GM21576 (cell line): ENCODE results near the gene SREBF2.

Source experiments
- ATAC-seq: cut with Tn5 transposase; IDR thresholded peaks from one replicate; pipeline ENCODE4 v1.9.1; 2021; ENCODE audit warnings: mild to moderate bottlenecking, moderate library complexity; ENCODE audit not compliant: unreplicated experiment

The SREBF2 gene

DNA sequence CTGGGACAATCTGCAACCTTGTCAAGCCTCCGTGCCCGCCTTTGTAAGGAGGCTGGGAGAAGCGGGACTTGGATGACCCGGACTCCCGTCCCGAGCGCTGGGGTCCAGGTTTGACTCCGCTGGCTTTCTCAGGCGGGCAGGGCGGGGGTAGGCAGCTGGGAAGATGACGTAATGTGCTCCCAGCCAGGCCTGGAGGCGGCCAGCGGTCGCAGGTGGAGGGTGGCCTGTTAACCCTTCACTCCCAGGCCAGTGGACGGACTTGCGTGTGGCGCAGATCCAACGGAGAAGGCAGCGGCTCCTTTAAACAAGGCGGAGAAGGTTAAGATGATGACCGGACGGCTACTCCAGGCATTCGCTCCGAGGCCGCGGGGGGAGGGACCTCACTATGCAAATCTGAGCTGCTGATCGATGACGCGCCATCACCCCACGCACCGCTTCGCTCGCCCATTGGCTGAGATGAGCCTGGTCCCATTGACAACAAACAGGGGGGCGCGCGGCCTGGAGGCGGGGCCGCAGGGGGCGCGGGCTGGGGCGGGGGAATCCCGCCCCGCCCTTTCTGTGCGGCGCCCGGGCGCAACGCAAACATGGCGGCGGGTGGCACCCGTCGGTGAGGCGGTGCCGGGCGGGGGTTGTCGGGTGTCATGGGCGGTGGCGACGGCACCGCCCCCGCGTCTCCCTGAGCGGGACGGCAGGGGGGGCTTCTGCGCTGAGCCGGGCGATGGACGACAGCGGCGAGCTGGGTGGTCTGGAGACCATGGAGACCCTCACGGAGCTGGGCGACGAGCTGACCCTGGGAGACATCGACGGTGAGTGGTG, at the start of gene SREBF2:
TSS of gene SREBF2 (plus strand) at position 553 of the 816 bp plus-strand sequence. CDS start at position 719, 166 bp downstream.
- peak; percentile 87 for ATAC-seq

DNA sequence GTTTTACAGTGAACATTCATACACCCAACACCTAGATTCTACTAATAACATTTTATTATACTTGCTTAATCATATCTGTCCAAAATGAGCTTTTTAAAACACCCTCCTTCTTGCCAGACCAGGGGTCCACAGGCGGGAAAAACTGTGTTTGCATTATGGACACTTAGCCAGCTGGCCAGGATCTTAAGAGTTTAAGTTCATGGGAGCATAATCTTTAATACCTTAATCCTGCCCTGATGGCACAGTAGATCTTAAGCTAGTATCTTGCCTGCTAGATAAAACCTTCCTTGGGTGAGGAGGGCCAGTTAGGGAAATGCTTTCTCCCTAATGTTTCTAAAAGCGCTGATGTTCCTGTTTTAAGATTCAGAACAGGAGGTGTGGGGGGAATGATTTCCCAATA, 45.6 kb upstream of the SREBF2 start:
- ATAC-seq = no peak

DNA sequence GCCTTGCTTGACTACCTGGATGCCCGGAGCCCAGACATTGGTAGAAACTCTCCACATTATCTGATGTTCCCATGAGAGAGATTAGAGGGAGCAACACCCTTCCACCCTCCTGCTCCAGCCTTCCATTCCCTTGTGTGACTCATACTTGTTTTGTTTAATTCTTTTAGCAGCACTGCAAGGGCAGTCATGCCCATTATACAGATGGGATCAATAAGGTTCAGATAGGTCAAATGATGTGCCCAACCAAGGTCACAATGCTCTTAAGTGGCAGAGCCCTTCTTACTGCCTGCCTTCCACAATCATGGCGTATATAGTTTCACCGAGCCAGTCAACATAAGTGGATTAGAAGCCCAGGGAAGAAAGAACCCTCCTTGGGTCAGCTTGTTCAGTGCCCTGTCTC, 39.0 kb upstream of the SREBF2 start:
- no peak for ATAC-seq

DNA sequence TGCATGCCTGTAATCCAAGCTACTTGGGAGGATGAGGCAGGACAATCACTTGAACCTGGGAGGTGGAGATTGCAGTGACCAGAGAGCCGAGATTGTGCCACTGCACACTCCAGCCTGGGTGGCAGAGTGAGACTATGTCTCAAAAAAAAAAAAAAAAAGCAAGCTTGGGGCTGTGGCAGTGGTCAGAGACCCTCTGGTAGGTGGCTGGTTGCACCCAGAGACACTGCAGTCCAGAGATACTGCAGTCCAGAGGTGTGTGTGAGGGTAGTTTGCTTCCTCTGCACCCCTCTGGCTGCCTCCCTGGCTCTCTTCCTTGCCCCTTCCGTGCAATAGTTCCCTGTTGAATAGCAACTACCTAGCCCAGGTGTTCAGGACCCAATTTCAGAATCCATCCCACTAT, 34.2 kb upstream of the SREBF2 start:
- ATAC-seq = no peak

DNA sequence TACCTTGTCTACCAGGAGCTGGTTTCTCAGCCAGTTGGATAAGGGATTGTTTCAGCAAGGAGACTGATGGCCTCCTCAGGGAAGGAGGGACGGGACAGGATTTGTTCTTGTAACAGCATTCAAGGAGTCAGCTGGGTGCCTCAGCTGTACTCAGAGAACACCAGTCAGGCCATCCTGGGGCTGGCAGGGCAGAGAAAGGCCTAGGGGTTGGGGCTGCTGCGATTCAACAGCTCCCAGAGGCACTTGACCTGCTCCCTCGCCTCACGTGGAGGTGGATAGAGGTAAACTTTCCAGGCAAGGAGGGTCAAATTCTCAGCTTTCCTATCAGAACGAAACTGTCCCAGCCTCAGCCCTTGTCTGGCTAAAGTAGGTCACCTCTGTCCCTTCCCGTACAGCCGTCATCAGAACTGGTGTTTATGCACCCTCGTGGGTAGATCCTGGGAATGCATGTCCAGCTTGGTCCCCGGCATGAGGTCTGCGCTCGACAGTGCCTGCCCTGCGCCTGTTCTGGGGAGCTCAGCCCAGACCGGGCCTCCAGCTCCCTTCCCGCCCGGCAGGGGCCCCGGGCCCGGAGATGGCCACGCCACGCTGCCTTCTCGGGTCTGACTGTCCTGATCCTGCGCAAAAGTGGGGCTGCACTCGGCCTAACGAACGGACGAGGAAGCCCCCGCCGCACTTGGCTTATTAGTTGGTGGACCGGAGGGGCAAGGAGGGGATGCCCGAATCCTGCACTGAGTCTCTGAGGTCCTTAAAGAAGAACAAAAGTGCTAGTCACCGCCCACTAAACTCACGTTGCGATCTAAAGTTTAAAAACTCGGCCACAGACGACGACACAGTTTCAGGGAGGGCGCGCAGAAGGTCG, 33.2 kb upstream of the SREBF2 start:
- peak; percentile 3 for ATAC-seq

DNA sequence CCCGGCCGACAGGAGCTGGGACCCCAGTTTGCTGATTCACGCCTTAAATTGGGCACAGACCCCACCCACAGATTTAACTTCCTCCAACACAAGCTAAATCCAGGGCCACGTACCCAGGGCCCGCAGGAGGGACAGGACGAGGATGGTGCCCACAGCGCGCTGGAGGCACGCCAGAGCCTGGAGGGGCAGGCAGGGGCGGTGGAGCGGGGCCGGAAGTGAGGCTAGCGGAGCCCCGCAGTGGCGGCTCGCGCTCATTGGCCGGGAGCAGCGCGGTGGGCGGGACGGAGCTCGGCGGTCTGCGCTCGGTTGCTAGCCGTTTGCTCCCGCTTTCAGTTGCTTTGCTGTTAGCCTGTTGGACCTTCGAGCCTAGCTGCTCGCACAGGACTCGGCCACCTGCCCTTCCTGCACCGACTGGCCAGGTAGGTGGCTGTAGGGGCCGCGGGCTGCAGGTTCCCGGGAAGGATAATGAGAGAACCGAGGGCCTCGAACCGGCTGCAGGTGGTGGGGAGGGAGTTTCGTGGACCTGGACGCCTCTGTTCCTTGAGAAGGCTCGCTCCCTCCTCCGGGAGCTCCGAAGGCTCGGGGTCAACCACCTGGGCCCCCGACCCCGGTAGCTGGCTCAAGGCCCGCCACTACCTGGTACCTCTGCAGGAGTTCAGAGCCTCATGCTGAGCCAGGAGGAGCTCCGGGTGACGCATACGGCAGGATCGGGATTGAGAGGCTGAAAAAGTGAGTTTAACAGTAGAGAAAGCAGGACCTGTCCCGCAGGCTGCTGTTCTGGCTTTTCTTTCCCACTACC, 32.4 kb upstream of the SREBF2 start, which contains the start of gene CCDC134:
TSS of gene CCDC134 (plus strand) at position 332 of the 799 bp plus-strand sequence. CDS start 8,212 bp downstream, outside the sequence.
- ATAC-seq = peak; percentile 83

DNA sequence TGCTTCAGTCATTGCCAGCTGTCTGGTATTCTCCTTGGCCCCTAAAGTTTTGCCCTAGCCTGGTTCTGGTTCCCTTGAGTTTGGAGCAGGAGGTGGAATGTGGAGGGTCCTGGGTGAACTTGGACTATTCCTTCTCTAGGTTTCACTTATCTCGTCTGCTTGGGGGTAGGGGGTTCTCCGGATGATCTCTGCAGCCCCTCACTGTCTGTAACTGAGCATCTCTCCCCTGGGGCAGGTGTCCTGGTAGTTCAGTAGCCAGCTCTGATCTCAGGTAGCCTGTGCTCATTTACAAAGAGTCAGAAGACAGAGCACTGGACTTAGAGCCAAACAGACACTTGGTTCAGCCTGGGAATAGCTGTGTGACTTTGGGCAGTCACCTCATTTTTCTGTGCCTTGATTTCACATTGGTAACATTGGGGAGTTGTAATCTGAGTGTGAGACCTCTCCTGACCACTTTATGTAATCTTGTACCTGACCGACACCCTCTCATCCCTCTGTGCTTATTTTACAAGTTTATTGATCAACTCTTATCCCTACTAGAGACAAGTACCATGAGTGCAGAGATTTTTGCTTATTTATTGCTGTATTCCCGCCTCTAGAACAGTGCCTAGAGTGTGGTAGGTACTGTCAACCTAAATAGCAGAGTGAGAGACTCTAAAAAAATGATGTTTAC, 31.6 kb upstream of the SREBF2 start:
- no peak for ATAC-seq

DNA sequence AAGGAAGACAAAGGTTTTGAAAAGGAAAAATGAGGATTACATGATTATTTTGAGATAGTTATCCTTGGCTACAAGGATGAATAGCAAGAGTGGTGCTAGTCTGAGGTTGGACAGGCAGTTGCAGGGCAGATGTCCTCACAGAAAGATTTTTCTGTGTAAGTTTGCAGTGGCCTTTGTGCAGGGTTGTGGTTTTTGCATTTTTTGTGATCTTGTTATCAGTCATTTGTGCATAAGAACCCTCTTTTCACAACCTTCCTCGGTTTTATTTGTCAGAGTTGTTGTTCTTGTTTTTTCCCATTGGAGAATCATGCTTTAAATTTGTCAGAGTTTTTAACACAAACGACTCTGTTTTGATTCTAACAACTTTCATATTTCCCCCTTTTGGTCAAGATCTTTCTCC, 31.0 kb upstream of the SREBF2 start:
- ATAC-seq = no peak

DNA sequence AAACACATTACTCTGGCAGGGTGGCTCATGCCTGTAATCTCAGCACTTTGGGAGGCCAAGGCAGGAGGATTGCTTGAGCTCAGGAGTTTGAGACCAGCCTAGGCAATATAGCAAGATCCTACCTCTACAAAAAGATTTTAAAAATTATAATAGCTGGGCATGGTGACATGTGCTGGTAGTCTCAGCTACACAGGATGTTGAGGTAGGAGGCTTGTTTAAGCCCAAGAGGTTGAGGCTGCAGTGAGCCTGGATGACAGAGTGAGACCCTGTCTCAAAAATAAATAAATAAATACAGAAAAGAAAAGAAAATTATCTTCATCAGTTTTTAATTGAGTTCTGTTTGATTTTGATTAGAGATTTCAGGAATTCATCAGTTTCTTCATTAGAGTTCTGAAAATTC, 27.3 kb upstream of the SREBF2 start:
- no peak for ATAC-seq

DNA sequence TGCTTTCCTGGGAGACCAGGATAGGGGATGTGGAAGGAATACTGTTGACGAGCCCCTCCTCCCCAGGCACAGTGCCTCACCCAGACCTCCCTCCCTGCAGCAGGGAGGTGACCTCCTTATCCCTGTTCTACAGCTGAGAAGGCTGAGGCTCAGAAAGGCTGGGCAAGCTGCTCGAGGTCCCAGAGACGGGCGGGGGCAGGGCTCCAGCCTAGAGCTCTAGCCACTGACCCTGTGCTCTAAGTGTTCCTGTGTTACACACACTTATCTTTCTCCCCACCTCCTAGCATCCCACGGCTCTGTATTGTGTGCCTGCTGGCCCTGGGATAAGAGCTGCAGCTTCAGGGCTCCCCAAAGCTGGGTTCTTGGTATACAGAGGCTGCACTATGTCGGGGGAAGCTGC, 24.5 kb upstream of the SREBF2 start:
- no peak for ATAC-seq

DNA sequence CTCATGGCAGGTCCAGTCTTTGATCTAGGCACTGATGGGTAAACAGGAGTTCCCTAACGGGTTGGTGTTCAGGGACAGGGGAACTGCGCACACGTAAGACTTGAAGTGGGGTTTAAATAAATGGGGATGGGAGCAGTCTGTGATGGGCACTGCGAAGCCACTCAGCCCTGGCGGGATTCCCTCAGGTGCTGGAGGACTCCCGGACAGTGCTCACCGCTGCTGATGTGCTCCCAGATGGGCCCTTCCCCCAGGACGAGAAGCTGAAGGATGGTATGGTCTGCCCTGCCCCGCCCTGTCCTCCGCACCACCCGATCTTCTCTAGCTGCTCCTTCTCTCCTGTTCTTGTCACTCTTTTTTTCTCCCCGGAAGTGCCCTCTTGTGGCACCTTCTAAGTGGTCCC, 22.9 kb upstream of the SREBF2 start:
- ATAC-seq = no peak

DNA sequence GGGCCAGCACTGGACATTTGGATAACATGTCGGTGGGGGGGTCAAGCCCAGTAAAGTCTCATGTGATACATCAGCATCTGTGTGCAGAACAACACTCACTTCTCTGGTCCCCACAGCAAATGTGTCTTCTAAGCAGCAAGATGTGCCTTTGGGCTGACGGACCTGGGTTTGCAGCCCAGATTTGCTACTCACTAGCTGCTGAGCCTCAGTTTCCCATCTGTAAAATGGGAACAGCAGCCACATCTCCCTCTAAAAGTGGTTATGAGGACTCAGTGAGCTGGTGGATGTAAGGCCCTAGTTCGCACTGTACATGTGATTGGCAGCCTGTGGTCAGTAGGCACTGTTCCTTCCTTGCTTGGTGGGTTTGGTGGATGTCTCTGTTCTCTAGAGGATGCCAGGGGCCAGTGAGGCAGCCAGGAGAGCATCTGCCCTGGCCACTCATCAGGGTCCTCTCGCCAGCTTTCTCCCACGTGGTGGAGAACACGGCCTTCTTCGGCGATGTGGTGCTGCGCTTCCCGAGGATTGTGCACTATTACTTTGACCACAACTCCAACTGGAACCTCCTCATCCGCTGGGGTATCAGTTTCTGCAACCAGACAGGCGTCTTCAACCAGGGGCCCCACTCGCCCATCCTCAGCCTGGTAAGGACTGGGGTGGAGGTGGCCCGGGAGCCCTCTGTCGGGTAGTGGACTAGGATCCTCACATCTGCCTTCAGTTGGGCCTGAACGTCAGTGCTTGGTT, 19.9 kb upstream of the SREBF2 start:
- ATAC-seq = no peak

DNA sequence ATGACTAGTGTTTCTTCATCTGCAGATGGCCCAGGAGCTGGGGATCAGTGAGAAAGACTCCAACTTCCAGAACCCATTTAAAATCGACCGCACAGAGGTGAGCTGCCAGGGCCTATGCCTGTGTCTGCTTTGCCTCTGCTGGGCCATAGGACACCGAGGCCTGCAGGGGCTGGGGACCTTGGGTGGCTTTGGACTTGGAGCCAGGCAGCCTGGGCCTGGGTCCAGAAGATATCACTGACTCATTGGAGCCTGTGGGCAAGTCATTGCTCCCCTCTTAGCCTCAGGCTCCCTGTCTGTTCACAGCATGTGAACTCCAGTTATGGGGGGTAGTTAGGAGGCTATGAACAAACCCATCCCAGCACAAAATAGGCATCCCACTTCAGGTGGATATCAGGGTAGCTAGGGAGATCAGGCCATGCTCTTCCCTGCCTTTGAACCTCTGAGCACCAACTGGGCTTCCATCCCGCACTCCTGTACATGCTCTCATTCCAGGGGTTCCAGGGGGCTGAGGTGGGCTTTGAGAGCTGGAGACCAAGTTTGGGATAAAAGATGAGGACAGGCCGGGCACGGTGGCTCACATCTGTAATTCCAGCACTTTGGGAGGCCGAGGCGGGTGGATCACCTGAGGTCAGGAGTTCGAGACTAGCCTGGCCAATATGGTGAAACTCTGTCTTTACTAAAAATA, 19.0 kb upstream of the SREBF2 start:
- no peak for ATAC-seq

DNA sequence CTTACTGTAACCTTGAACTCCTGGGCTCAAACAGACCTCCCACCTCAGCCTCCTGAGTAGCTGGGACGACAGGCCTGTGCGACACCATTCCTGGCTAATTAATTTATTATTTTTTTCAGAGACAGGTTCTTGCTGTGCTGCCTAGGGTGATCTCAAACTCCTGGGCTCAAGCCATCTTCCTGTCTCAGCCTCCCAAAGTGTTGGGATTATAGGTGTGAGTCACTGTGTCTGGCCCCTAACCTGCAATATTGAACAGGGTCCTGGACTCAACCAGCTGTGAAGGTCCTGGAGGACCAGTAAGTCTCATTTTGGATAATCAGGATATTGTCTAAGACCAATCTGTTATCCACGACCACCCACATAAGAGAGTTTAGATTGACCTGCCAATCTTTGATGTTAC, 17.2 kb upstream of the SREBF2 start:
- ATAC-seq = no peak

DNA sequence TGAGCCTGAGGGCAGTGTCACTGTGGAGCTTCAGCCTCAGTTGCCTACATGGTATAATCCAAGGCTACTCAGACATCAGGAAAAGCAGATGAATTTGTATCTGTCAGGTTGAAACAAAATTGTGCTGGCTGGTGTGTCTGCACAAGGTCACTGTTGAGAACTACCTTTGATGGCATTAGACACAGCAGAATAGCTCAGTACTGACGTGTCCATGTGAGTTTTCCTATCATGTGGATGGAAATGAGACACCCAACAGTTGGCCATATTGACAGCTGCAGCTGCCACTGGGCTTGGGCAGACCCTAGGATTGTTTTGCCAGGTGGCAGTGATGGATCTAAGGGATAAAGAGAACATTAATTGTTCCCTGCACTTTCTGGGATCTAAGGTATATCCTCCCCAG, 16.7 kb upstream of the SREBF2 start:
- ATAC-seq = no peak

DNA sequence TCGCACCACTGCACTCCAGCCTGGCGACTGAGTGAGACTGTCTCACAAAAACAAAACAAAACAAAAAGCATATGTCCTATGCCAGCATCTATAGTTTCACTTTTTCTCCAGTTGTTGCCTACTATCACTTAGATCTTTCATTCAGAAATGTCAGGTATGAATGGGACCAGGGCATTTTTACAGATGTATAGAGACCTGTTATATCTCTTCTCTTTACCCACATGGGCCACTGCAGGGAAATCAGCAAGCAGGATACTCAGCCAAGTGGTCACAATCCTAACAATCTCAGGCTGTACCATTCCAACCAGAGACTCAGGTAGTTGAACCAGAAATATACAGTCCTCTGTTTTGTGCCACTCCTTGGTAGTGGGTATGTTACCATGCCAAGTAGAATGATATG, 16.0 kb upstream of the SREBF2 start:
- ATAC-seq = no peak

DNA sequence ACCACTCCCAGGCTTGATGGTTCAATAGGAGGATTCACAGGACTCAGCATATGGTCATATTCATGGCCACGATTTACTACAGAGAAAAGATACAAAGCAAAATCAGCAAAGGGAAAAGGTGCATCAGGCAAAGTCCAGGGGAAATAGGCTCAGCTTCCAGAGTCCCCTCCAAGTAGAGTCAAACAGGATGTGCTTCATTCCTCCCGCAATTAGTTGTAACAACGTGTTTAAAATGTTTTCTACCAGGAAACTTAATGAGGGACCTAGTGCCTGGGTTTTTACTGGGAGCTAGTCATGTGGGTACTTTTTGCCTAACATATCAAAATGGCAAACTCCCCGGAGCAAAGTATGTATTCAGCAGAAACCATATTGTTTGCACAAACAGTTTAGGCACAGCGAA, 14.9 kb upstream of the SREBF2 start:
- no peak for ATAC-seq

DNA sequence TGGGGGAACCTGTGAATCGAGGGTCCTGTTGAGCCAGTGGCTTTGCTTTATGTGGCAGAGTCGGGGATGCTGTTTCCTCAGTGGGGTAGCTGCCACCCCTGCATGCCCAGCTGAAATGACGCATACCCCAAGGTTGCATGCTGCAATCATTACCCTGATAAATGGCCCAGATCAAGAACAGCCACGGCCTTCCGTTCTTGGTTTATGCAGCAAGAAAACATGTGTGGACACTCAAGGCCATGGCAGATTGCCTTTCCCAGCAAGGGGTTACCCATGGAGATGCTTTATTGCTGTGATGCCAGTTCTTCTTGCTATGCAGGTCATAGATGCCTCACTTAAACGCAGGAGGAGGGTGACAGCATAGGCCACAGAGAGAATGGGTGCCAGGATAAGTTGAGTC, 14.3 kb upstream of the SREBF2 start:
- ATAC-seq = no peak

DNA sequence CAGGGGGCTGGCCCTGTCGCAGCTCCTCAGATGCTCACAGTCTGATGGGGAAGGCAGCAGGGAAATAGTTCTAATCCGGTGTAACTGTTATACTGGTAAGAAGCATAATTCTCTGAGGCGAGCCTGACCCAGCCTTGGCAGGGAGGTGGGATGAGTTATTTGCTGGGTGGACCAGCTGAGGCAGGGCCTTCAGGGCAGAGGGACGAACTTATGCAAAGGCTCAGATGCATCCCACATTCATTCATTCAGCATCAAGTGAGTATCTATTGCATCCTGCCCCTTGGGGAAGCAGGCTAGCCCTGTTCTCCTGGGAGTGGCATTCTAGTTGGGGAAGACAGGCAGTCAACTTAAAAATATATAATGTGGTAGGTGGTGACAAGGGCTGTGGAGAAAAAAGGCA, 13.6 kb upstream of the SREBF2 start:
- ATAC-seq = no peak
